Measurements from ENCODE around the gene GAN. TPM values are rescaled to one million over a fixed set of nuclear protein-coding genes. Genes with fewer than 3 reads are reported as not detected.

Gene GAN
- total RNA-seq, 2 donors from 2014 or later = 21.6 to 22.0 TPM

DNA sequence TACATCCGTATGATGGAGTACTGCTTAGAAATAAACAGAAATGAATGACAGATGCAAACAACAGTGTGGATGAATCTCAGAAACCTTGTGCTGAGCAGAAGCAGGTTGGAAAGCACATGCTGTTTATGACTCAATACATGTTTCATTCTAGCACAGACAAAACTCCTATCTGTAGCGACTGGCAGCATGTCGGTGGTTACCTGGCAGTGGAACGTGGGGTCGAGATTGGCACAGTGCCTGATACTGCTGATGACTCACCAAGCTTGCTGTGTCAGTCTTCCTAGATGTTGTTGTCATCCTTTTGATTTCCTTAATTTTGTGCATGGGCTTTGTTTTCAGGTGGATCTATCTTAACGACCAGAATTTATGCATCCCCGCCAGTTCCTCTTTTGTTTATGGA lies 62.1 kb downstream of the GAN start:
- no peak overlapping the region for H3K27ac Mint-ChIP-seq
- peak; percentile 71 to 84 for ATAC-seq (replicated peaks in 1 of 2)
- H3K36me3 Mint-ChIP-seq (ENCODE audit: insufficient read depth in 2 of 2) = peaks cover 1 to 3% of the 10 kb centered on the region in 2 donors
- DNase-seq = peak; percentile 37 to 54
- H3K27me3 Mint-ChIP-seq (ENCODE audit: low read depth) = no peaks in the 10 kb centered on the region
- H3K9me3 Mint-ChIP-seq = no peaks in the 10 kb centered on the region
- H3K4me3 Mint-ChIP-seq = no peak overlapping the region
- H3K4me1 Mint-ChIP-seq (ENCODE audit: low read depth) = peaks cover 11% of the 10 kb centered on the region

GRCh38 chr16:81378049-81378448 lies 63.3 kb downstream of the GAN start:
- Mint-ChIP-seq H3K4me1 (ENCODE audit: low read depth) (peaks cover 11% of the 10 kb centered on the region), H3K36me3 (ENCODE audit: insufficient read depth in 2 of 2) (peaks cover 0 to 3% of the 10 kb centered on the region in 2 donors)
- ATAC-seq (replicated peaks in 1 of 2) = no peak

GRCh38 chr16:81380932-81381331 lies 66.2 kb downstream of the GAN start:
- Mint-ChIP-seq H3K4me1 (ENCODE audit: low read depth) (peaks cover 11% of the 10 kb centered on the region), H3K4me3 (no peak overlapping the region), H3K9me3 (no peaks in the 10 kb centered on the region), H3K36me3 (ENCODE audit: insufficient read depth in 2 of 2) (peaks cover 0 to 3% of the 10 kb centered on the region in 2 donors), H3K27me3 (ENCODE audit: low read depth) (no peaks in the 10 kb centered on the region), H3K27ac (no peak overlapping the region)
- DNase-seq (no peak), ATAC-seq (replicated peaks in 1 of 2) (no peak)

More at GRCh38 chr16:81378049-81378448, 63.3 kb downstream of the GAN start:
- Mint-ChIP-seq H3K9me3 (no peaks in the 10 kb centered on the region), H3K27ac (no peak overlapping the region), H3K27me3 (ENCODE audit: low read depth) (no peaks in the 10 kb centered on the region), H3K4me3 (no peak overlapping the region)
- DNase-seq = no peak

GRCh38 chr16:81384006-81384405 lies 69.2 kb downstream of the GAN start:
- no peaks in the 10 kb centered on the region for H3K36me3 Mint-ChIP-seq (ENCODE audit: insufficient read depth in 2 of 2)
- H3K4me3 Mint-ChIP-seq = no peak overlapping the region
- H3K27ac Mint-ChIP-seq = no peak overlapping the region
- no peak for DNase-seq
- H3K27me3 Mint-ChIP-seq (ENCODE audit: low read depth) = no peaks in the 10 kb centered on the region
- no peaks in the 10 kb centered on the region for H3K4me1 Mint-ChIP-seq (ENCODE audit: low read depth)
- H3K9me3 Mint-ChIP-seq = no peaks in the 10 kb centered on the region
- no peak for ATAC-seq (replicated peaks in 1 of 2)

GRCh38 chr16:81385031-81385756 lies 70.4 kb downstream of the GAN start:
- no peaks in the 10 kb centered on the region for H3K9me3 Mint-ChIP-seq
- no peaks in the 10 kb centered on the region for H3K4me1 Mint-ChIP-seq (ENCODE audit: low read depth)
- no peak overlapping the region for H3K27ac Mint-ChIP-seq
- no peak overlapping the region for H3K4me3 Mint-ChIP-seq
- no peak for ATAC-seq (replicated peaks in 1 of 2)
- no peaks in the 10 kb centered on the region for H3K27me3 Mint-ChIP-seq (ENCODE audit: low read depth)
- DNase-seq = no peak
- no peaks in the 10 kb centered on the region for H3K36me3 Mint-ChIP-seq (ENCODE audit: insufficient read depth in 2 of 2)

- ATAC-seq (replicated peaks in 1 of 2) = no peak
- Mint-ChIP-seq H3K36me3 (ENCODE audit: insufficient read depth in 2 of 2) (peaks cover 0 to 4% of the 10 kb centered on the region in 2 donors), H3K4me3 (no peak overlapping the region), H3K4me1 (ENCODE audit: low read depth) (no peaks in the 10 kb centered on the region), H3K27ac (no peak overlapping the region), H3K9me3 (no peaks in the 10 kb centered on the region), H3K27me3 (ENCODE audit: low read depth) (no peaks in the 10 kb centered on the region)
- DNase-seq = no peak
Measured at GRCh38 chr16:81388357-81388756, 73.6 kb downstream of the GAN start.

- ATAC-seq (replicated peaks in 1 of 2) (no peak), DNase-seq (no peak)
- no peaks in the 10 kb centered on the region for H3K9me3 Mint-ChIP-seq
- H3K4me3 Mint-ChIP-seq = no peak overlapping the region
- no peaks in the 10 kb centered on the region for H3K4me1 Mint-ChIP-seq (ENCODE audit: low read depth)
- H3K27ac Mint-ChIP-seq = no peak overlapping the region
- H3K27me3 Mint-ChIP-seq (ENCODE audit: low read depth) = no peaks in the 10 kb centered on the region
- H3K36me3 Mint-ChIP-seq (ENCODE audit: insufficient read depth in 2 of 2) = peaks cover 0 to 4% of the 10 kb centered on the region in 2 donors
Measured at GRCh38 chr16:81390840-81391239, 76.1 kb downstream of the GAN start.

DNA sequence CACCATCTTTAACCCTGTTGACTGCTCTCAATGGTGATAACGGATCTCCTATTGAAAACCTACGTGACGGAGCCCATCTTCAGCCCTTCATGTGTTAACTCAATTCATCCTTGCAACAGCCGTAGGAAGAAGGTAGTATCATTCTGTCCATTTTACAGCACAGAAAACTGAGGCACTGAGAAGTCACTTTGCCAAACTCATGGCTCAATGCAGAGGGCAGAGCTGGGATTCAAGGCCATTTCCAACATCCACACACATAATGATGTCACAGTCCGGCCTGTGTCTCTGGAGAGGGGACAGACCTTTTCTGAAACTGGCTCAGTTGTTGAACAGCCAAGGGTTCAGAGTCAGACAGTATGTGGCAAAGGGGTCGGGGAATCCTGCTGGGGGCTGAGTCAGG lies 77.2 kb downstream of the GAN start:
- Mint-ChIP-seq H3K4me3 (no peak overlapping the region), H3K36me3 (ENCODE audit: insufficient read depth in 2 of 2) (peaks cover 0 to 4% of the 10 kb centered on the region in 2 donors), H3K4me1 (ENCODE audit: low read depth) (no peaks in the 10 kb centered on the region), H3K27me3 (ENCODE audit: low read depth) (no peaks in the 10 kb centered on the region), H3K27ac (no peak overlapping the region), H3K9me3 (no peaks in the 10 kb centered on the region)
- ATAC-seq (replicated peaks in 1 of 2) = no peak
- DNase-seq = no peak

- no peak for DNase-seq
- ATAC-seq (replicated peaks in 1 of 2) = no peak
- Mint-ChIP-seq H3K27me3 (ENCODE audit: low read depth) (no peaks in the 10 kb centered on the region), H3K9me3 (no peaks in the 10 kb centered on the region), H3K27ac (no peak overlapping the region), H3K36me3 (ENCODE audit: insufficient read depth in 2 of 2) (peaks cover 0 to 4% of the 10 kb centered on the region in 2 donors), H3K4me1 (ENCODE audit: low read depth) (no peaks in the 10 kb centered on the region), H3K4me3 (no peak overlapping the region)
Measured at GRCh38 chr16:81394416-81394815, 79.7 kb downstream of the GAN start.

- Mint-ChIP-seq H3K4me3 (no peak overlapping the region), H3K4me1 (ENCODE audit: low read depth) (no peaks in the 10 kb centered on the region), H3K36me3 (ENCODE audit: insufficient read depth in 2 of 2) (peaks cover 0 to 6% of the 10 kb centered on the region in 2 donors), H3K27ac (no peak overlapping the region), H3K27me3 (ENCODE audit: low read depth) (no peaks in the 10 kb centered on the region), H3K9me3 (peaks cover 0 to 1% of the 10 kb centered on the region in 2 donors)
- DNase-seq (no peak), ATAC-seq (replicated peaks in 1 of 2) (no peak)
Measured at GRCh38 chr16:81394966-81395655, 80.3 kb downstream of the GAN start.

GRCh38 chr16:81397058-81397878 lies 82.5 kb downstream of the GAN start:
- Mint-ChIP-seq H3K36me3 (ENCODE audit: insufficient read depth in 2 of 2) (peaks cover 0 to 4% of the 10 kb centered on the region in 2 donors), H3K27me3 (ENCODE audit: low read depth) (no peaks in the 10 kb centered on the region), H3K4me3 (no peak overlapping the region), H3K27ac (no peak overlapping the region), H3K4me1 (ENCODE audit: low read depth) (no peaks in the 10 kb centered on the region), H3K9me3 (peaks cover 0 to 3% of the 10 kb centered on the region in 2 donors)
- DNase-seq = no peak
- ATAC-seq (replicated peaks in 1 of 2) = no peak

DNA sequence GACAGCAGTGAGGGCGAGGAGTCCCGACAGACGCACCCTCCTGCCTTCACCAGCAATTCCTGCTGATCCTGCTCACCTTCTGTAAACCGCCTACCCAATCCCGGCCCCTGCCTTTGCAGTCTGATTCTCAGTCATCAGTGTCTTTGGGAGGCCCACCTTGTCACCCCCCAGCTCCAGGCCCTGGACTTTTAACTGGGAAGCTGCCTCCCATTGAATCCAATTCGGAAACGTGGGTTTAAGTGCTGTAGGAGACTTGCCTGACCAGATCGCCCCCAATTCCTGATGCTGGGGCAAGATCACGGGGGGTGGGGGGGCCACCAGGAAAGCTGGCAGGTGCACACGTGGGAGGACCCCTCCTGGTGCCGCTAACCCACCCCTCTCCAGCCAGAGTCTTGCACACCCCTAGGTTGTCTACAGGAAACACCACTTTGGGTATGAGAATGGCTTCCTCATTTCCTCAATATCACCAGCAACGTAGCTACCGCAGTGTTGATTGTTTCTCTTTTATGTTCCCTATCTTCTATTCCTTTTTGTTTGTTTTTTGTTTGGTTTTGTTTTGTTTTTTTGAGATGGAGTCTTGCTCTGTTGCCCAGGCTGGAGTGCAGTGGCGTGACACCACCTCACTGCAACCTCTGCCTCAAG lies 83.2 kb downstream of the GAN start:
- ATAC-seq (replicated peaks in 1 of 2) = no peak
- Mint-ChIP-seq H3K9me3 (peaks cover 0 to 3% of the 10 kb centered on the region in 2 donors), H3K36me3 (ENCODE audit: insufficient read depth in 2 of 2) (peaks cover 0 to 4% of the 10 kb centered on the region in 2 donors), H3K27me3 (ENCODE audit: low read depth) (no peaks in the 10 kb centered on the region), H3K27ac (no peak overlapping the region), H3K4me1 (ENCODE audit: low read depth) (no peaks in the 10 kb centered on the region), H3K4me3 (no peak overlapping the region)
- no peak for DNase-seq

DNA sequence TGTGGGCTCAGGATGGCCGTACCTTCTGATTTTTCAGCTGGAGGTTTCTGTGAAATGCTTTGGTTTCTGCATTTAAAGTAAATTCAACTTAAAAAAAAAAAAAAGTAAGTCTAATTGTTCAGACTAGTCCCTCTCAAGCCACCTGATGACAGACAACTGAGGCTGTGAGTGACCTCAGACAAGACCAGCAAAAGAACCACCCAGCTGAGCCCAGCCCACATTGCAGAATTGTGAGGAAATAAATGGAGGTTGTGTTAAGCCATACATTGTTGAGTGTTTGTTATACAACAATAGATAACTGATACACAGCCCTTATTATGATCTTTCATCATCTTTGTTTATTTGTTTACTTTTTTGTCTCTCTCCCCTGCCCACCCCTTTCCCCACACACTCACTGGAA lies 85.1 kb downstream of the GAN start:
- ATAC-seq (replicated peaks in 1 of 2) (no peak), DNase-seq (no peak)
- Mint-ChIP-seq H3K36me3 (ENCODE audit: insufficient read depth in 2 of 2) (peaks cover 0 to 4% of the 10 kb centered on the region in 2 donors), H3K9me3 (peaks cover 0 to 3% of the 10 kb centered on the region in 2 donors), H3K4me1 (ENCODE audit: low read depth) (no peaks in the 10 kb centered on the region), H3K27ac (no peak overlapping the region), H3K27me3 (ENCODE audit: low read depth) (no peaks in the 10 kb centered on the region), H3K4me3 (no peak overlapping the region)

Data from activated T-cell treated with anti-CD3 and anti-CD28 coated beads, Interleukin-2, amount 50 U/mL, for 72 hours (primary cell).